Mammary microvascular endothelial cell (primary cell): ENCODE measurements around the gene RTTN. TPM values are rescaled to one million over a fixed set of nuclear protein-coding genes. Genes with fewer than 3 reads are reported as not detected.

Experiments
- total RNA-seq: library from RNA; depleted of rRNA; stranded (reverse); fragments of >200 nt; gene quantifications from 2 replicates; pipeline ENCODE4 v1.2.3, GENCODE V29; 2015

RTTN gene, protein sequence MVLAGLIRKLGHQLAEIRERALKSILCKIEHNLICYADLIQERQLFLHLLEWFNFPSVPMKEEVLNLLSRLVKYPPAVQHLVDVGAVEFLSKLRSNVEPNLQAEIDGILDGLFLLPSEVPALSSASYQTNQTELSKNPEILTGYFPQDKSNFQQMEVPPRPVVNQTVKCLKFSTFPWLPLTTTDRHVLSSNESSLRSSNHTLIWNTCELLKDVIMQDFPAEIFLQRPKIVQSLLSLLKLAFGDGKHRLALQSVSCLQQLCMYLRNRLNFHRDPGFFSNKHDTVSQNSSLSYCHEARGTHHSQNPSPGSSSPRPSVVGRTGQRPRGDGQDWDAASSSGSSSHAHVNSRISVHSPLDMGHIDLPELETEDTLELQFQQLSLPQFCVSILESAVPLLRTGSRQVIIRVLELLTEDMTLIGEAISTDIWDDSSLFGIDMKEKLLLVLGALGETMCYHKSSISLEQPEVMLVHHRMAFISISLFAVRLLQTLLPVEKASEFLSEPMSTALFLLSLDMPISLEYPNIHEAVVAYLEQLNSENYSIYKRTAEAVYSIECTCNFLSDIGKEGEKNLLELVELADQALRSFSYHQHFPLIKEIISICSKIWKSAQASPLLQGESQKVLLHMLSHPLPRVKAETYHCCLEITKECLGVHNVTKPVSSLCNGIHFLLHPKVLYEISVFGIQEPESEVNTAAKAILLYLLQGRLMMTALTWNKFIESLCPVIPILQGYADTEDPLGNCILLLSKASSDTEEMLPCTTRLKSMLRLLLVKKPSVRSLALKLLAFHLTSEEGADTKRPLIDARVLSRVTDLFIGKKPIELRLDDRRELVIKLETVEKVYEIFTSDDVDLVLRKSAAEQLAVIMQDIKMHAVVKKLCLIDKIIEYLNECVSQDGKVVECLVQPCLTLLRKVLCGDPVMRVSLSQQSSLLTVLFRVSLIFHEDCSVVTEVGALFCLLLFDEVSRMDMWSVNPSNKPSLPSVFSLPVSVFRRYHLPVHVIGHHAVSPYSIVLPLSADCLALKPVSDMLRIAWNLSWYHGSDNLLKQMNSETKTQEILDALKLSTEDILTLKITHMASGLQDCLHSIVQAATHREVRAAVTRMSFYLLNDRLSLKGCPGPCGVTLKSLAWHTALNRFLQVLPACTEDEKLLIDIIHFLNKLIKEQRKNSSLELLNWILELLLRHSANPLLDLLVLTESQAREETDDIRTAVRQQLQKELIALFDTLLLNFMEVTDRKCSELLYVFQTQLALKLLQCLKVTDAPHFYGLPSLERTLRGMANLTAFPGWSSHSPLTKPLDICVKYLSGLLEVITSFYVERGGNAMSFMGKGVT (N-terminal part only)
- total RNA-seq = 12.2 and 12.5 TPM in 2 replicates

DNA sequence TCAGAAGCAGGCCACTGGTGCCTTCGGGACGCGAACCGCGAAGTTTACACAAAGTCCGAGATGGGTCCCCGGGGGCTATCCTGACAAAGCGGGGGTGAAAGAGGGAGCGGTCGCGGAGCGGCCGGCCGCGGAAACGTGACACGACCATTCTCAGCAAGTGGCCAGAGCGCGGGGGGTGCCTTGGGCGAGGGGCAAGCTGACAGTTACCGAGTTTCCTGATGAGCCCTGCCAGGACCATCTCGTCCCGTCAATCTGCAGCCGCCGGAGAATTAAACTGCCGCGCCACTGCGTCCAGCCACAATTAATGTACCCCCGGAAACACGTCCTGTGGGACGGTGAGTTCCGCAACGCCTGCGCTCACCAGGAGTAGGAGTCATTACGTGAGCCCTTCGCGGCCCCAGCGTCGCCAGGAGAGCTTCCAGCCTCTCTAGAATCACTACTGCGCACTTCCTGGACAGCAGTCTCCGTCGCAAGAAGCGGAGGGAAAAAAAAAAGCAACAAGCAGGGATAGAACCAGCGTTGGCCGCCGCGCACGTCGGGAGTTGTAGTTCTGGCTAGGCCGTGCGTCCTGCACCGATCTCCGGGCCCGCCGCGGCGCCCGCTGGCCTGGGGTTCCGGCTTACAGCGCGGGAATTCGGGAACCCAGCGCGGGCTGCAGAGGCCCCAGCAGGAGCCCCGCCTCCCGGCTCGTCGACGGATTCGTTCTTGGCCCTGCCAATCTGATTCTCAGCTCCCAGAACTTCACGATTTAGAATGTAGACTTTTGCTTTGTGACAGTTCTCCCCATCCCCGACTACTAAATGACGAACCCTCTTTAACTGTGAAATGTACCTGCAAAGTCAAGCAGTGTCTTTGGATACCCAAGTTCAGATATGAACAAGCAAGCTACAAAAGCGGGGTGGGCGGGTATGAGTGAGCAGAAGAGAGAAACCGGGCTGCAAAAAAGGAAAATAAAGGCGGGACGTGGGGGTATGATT lies at the start of gene RTTN:
Gene RTTN, minus strand, starts transcription at position 267 of the 977 bp plus-strand sequence. Its CDS starts 29 bp downstream, at position 238.

Other genes with a start within 250 kb of the RTTN start
- gene SOCS6, start 83.4 kb upstream of the RTTN start, total RNA-seq = 9.4 and 12.4 TPM in 2 replicates